Fibroblast of the aortic adventitia (primary cell): ENCODE results near the gene DOCK3. TPM values are rescaled to one million over a fixed set of nuclear protein-coding genes. Genes with fewer than 3 reads are reported as not detected.
"Not testable (repeated sequence)": the region's sequence is repeated elsewhere in the genome, so short reads cannot be mapped to it uniquely, and the experiment has no call there.

Experiments used
- DNase-seq: peaks from one replicate; pipeline ENCODE4 v3.0.0-alpha.2; 2010; ENCODE audit warnings: low read depth
- H3K4me3 ChIP-seq: 2 replicates; pipeline ENCODE4 v1.5.1; 2011; ENCODE audit warnings: low read depth, mild to moderate bottlenecking, control low read depth, low read length, moderate library complexity
- total RNA-seq: library from RNA; depleted of rRNA; stranded (reverse); fragments of >200 nt; gene quantifications from 2 replicates; pipeline ENCODE4 v1.2.3, GENCODE V29; 2012; ENCODE audit warnings: low replicate concordance
- TF ChIP-seq, protein P1 (sequence below): IDR thresholded peaks from 2 replicates; pipeline ENCODE4 v1.5.1; 2011; ENCODE audit warnings: mild to moderate bottlenecking, low read length, control low read depth, inconsistent platforms; ENCODE audit not compliant: insufficient read depth

The DOCK3 gene
- total RNA-seq, 1 donor = 0.36 TPM

DNA sequence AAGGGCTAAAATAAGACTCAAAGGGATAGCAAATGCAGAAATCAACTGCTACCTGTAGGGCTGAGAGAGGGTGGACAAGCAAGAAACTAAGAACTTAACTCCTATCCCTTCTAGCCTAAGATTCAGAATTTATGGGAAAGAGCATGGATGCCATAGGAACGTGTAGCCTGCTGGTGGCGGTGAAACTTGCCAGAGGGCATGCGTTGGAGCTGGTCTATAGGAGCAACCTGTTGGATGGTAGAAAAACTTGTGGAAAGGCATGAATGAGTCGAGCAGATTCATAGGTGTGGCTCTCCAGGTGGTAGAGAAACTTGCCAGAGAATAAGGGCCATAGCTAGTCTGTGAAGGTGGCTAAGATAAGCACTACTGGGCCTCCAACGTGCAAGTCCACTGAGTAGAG, 137.2 kb downstream of the DOCK3 start:
- no peak for DNase-seq
- H3K4me3 ChIP-seq = no peak overlapping the region
- TF ChIP-seq, protein P1, sequence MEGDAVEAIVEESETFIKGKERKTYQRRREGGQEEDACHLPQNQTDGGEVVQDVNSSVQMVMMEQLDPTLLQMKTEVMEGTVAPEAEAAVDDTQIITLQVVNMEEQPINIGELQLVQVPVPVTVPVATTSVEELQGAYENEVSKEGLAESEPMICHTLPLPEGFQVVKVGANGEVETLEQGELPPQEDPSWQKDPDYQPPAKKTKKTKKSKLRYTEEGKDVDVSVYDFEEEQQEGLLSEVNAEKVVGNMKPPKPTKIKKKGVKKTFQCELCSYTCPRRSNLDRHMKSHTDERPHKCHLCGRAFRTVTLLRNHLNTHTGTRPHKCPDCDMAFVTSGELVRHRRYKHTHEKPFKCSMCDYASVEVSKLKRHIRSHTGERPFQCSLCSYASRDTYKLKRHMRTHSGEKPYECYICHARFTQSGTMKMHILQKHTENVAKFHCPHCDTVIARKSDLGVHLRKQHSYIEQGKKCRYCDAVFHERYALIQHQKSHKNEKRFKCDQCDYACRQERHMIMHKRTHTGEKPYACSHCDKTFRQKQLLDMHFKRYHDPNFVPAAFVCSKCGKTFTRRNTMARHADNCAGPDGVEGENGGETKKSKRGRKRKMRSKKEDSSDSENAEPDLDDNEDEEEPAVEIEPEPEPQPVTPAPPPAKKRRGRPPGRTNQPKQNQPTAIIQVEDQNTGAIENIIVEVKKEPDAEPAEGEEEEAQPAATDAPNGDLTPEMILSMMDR = no peak

DNA sequence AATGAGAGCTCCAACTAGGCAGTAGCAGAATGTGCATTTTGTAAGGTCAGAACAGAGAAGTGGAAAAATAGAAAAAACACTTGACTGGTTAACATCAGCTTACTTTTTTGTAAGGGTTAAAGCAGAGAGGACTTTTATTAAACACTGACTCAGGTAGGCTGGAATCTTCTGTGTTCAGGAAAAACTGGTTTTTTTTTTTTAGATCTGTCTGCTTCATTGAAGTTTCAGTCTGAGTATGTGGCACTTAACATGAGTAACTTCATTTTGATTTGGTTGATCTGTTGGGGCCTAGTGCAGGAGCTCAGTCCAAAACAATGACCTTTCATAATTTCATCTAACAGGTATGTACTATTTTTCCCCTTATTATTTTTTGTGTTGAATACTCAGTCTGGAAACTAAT, 141.1 kb downstream of the DOCK3 start:
- no peak overlapping the region for H3K4me3 ChIP-seq
- TF ChIP-seq, protein P1 = no peak
- DNase-seq = no peak

DNA sequence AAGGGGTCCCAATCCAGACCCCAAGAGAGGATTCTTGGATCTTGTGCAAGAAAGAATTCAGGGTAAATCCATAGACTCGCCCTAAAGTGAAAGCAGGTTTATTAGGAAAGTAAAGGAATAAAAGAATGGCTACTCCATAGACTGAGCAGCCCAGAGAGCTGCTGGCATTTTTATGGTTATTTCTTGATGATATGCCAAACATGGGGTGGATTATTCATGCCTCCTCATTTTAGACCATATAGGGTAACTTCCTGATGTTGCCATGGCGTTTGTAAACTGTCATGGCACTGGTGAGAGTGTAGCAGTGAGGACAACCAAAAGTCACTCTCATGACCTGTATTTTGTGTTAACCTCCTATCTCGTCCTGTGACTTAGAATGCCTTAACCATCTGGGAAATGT, 142.2 kb downstream of the DOCK3 start:
- TF ChIP-seq, protein P1 = no peak
- H3K4me3 ChIP-seq = no peak overlapping the region
- no peak for DNase-seq

DNA sequence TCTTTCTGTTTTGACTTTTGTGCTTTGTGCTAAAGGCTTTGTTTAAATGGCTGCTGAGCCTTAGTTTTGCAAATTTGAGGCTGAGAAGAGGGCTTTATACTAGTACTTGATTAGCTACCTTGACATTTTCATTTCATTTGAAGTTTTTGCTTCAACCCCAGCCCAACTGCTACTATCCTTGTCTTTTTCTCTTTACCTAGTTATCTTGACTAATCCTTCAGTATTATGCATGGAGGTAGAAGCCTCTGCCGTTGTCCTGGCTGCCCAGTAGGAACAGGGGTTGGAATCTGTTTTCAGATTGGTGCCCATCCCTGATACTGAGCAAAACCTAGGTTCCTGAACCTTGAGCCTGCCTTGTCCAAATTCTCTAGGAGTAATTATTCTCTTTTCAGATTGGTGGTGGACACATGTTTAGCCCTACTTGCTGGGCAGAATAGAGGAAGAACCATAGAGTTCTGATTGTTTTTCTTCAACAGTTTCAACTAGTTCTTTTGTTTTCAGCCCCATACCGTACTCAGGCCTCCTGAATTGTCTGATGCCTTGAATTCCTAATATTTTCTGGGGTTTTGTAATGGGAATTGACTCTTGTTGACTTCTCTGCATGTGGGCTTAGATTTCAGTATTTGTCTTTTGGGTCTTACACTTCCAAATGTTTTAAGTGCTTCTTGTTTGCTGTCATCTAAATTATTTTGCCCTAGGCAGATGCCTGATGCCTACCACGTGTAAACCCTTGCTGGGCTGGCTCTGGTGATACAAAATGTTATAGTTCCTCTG, 143.2 kb downstream of the DOCK3 start:
- H3K4me3 ChIP-seq = no peak overlapping the region
- no peak for DNase-seq
- TF ChIP-seq, protein P1 = no peak

DNA sequence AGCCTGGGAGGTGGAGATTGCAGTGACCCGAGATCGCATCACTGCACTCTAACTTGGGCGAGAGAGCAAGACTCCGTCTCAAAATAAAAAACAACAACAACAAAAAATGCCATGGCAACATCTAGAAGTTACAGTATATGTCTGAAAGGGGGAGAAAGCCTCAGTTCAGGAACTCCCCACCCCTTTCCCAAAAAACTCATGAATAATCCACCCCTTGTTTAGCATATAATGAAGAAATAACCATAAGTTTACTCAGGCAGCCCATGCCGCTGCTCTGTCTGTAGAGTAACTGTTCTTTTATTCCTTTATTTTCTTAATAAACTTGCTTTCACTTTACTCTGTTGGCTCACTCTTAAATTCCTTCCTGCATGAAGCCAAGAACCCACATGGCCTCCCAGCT, 145.2 kb downstream of the DOCK3 start:
- H3K4me3 ChIP-seq = no peak overlapping the region
- TF ChIP-seq, protein P1 = no peak
- no peak for DNase-seq

DNA sequence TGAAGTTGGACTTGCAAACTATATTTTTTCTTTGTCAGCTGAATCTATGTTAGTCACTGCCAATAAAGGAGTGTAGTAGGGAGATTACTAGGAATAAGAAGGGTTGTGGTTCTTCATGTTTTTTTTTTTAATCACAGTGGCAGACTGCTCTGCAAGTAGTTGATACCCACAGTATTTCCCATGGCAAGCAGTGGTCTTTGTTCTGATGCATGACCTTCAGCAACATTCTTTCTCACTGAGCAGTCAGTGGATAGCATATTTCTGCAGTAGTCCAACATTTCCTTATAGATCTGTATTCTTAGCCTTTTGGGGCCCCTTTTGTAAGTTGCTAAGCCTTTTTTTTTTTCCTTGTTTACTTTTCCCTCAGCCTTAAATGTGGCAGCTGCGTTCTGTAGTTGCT, 151.1 kb downstream of the DOCK3 start:
- DNase-seq = no peak
- H3K4me3 ChIP-seq = no peak overlapping the region
- TF ChIP-seq, protein P1 = no peak

DNA sequence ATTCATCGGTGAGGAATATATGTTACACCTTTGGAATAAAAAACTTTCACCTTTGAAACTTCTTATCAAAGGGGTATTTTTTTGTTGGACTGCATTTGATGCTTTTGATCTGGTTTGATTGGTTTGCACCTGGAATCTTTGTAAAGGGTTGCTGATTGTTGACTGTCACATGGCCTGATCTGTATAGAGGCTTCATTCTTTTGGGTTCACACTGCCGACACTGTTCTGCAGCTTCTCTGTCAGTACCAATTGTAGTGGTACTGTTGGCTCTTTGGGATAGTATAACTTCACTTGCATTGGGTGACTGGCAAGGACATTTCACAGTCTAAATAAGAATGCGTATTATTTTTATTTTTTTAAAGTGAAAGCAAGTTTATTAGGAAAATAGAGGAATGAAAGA, 155.7 kb downstream of the DOCK3 start:
- H3K4me3 ChIP-seq = no peak overlapping the region
- DNase-seq = no peak
- TF ChIP-seq, protein P1 = no peak

DNA sequence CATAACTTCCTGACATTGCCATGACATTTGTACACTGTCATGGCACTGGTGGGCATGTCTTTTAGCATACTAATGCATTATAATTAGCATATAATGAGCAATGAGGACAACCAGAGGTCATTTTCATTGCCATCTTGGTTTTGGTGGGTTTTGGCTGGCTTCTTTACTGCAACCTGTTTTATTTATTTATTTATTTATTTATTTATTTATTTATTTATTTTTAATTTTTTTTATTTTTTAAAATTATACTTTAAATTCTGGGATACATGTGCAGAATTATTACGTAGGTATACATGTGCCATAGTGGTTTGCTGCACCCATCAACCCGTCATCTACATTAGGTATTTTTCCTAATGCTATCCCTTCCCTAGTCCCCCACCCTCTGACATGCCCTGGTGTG, 156.3 kb downstream of the DOCK3 start:
- H3K4me3 ChIP-seq, DNase-seq: not testable (repeated sequence)
